Suppressor macrophage treated with lipopolysaccharide for 4 hours (primary cell): Measurements from ENCODE around the gene SNAPC2.
"Not testable (repeated sequence)": the region's sequence is repeated elsewhere in the genome, so short reads cannot be mapped to it uniquely, and the experiment has no call there.

ENCODE experiments used
- DNase-seq: peaks from one replicate; pipeline ENCODE4 v3.0.0-alpha.2; 2020

Gene SNAPC2

DNA sequence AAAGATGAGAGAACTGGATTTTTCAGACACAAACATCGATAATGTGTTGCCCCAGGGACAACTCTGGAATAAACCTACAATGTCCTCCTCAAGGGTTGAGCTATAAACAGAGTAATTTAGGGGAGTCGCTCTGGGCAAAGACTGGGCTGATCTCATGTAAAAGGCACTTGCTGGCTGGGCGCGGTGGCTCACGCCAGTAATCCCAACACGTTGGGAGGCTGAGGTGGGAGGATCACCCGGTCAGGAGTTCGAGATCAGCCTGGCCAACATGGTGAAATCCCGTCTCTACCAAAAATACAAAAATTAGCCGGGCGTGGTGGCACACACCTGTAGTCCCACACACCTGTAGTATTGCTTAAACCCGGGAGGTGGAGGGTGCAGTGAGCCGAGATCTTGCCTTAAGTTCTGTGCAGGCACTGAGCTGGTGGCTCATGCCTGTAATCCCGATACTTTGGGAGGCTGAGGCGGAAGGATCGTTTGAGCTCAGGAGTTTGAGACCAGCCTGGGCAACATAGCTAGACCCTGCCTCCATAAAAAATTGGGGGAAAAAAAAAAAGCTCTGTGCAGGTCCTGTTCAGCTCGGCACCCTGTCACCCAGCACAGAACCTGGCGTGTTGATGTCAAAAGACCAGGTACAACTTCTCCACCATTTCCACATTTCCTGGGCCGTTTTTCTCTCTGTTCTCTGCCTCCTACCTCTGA, 21.9 kb downstream of the SNAPC2 start:
- no peak for DNase-seq

DNA sequence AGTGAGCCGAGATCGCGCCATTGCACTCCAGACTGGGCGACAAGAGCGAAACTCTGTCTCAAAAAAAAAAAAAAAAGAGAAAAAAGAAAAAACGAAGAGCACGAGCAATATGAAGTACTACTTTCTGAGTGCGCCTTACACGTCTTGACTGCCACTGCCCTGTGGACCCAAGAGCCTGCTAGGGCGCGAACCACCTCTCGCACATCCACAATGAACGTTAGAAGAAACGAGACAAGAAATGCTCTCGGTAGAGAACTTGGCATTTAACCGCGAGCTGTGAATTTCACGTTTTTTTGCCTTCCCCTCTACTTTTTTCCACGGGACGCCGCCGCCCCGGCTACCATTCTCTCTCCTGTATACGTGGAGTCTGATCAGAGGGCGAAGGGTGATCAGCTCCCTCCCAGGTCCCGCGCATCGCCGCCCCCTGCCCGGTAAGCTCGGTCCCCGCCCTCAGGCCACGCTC, 22.9 kb downstream of the SNAPC2 start:
- peak; percentile 16 for DNase-seq

DNA sequence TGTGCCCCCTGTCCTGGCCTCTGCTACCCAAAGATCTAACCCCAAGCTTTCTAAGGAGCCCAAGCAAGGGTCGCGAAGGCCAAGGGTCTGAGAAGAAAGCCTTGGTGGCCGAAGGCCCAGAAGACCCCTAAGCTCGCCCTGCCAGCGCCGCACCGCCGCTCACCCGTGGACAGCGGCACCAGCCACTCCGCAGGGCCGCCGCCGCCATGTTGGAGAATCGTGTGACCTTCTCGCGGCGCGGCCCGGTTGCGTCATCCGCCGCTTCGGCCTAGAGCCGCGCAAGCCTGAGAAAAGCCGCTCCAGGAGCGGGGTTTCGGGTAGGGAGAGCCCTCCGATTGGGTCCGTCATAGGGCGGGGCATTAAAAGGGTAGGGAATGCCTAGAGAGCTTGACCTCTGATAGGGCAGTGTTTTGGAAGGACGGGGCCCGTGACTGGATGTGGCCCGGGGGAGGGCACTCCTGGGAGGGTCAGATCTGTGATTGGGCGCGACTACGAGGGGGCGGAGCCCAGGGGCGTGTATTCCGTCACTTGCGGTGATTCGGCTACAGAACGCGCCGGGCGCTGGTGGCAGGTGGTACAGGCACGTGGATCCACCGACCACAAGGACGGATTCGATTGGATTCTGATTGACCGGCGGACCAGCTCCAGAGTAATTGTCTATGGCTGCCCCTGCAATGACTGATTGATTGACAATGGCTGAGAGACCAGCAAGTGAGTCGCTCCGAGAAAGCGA, 23.5 kb downstream of the SNAPC2 start, which contains the start of gene TIMM44:
TSS of gene TIMM44 (minus strand) at position 223 of the 733 bp plus-strand sequence. CDS start at position 208, 15 bp downstream.
- peak; percentile 100 for DNase-seq

- DNase-seq, result peak; percentile 93
These were observed 24.1 kb downstream of the SNAPC2 start for GRCh38 chr19:7944177-7944761.

DNA sequence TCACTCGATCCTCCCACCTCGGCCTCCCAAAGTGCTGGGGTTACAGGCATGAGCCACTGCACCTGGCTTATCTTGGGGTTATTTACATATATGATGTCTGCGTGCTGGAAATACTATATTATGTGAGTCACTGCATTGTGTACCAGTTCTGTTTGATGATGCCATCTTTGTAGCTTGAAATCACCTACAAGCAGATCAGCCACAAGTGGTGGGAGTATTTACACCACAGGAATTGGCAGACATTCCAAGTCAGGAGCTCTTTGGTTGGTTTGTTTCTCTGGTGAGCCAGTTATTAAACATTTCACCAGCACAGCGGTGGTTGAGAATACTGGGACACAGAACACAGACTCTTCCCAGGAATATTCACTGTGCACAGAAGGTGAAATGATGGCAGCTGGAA, 27.8 kb downstream of the SNAPC2 start:
- no peak for DNase-seq

DNA sequence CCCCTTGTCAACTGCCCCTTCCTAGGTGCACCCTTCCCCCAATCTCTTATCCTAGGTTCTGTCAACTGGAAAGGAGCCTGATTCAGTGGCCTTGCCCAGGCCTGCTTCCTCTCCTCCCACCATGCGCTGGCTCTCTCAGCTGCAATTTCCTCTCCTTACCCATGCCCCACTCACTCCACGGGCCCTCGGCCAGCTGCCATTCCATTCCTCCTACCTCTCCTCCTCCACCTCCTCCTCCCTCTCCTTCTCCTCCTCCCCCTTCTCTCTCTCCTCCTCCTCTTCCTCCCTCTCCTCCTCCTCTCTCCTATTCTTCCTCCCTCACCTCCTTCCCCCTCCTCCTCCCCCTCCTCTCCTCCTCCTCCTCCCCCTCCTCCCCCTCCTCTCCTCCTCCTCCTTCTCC, 32.9 kb downstream of the SNAPC2 start:
- DNase-seq, result no peak

- DNase-seq, result no peak
These were observed 33.4 kb downstream of the SNAPC2 start for GRCh38 chr19:7953576-7953975.

DNA sequence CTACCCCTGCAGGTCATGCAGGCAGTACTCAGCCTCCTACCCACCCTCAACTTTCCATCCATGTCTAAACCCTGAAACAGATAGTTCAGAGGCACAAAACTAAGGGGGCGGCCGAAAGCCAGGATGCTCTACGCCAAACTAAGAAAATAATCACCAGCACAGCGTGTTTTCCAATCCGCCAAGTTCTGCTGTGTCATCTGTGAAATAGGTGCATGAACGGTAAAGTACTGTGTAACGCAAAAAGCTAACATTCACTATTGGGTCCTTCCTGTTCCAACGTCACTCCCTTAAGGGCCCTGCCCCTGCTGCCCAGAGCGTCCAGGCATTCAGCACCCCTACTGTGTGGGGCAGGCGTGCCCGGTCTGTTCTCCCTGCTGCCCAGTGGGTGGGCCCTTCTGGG, 35.6 kb downstream of the SNAPC2 start:
- DNase-seq, result no peak

GRCh38 chr19:7959211-7959610, 39.1 kb downstream of the SNAPC2 start:
- DNase-seq, result no peak

DNA sequence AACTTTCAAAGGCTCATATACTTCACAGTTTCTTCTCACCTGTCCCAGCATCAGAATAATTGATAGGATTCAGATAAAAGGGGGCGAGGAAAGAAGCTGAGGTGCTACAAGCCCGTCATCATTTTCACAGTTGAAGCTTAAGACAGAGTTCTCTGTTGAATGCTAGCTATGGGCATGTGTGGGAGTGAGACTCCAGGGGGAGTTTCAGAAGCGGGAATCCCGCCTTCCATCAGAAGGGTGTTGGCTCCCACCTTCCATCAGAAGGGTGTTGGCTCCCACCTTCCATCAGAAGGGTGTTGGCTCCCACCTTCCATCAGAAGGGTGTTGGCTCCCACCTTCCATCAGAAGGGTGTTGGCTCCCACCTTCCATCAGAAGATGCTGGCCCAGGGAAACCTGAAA, 40.9 kb downstream of the SNAPC2 start:
- DNase-seq, result not testable (repeated sequence)

DNA sequence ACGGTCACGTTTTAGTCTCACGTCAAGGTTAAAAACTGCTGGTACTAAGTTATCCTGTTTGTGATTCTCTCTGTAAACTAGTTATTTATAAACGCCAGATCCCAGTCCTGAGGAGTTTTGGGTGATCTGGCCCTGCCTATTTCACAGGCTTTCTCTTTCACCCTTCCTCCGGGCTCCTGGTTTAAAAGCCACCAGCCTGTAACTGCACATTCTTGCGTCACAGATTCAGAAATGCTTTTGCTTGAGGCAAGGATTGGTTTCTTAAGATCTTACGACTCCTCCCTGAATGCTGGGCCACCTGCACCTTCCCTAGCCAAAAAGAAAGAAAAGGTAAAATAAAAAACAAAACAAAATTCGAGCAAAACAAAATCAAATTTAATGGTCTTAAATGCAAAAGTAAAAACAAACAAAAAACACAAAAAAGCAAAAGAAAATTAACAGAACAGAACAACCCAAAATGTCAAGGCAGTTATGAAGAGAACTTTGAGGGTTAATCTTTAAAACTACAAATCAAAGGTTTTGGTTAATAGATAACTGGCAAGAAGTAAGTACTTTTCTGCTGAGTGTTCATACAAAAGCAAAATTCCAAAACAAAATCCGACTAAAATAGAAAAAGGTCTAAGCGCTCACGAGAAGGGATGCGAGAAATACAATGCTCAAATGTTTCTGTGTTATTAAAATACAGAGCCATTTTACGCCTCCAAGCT, 41.9 kb downstream of the SNAPC2 start:
- no peak for DNase-seq

- DNase-seq, result no peak
These were observed 42.6 kb downstream of the SNAPC2 start for GRCh38 chr19:7962644-7963268.

GRCh38 chr19:7963566-7963965, 43.4 kb downstream of the SNAPC2 start:
- no peak for DNase-seq

GRCh38 chr19:7965259-7965841, 45.2 kb downstream of the SNAPC2 start:
- DNase-seq, result no peak

GRCh38 chr19:7965921-7966665, 46.0 kb downstream of the SNAPC2 start:
- no peak for DNase-seq

- no peak for DNase-seq
These were observed 48.1 kb downstream of the SNAPC2 start for GRCh38 chr19:7968008-7968795.

- DNase-seq, result no peak
These were observed 48.8 kb downstream of the SNAPC2 start for GRCh38 chr19:7968796-7969554.

- DNase-seq, result no peak
These were observed 49.4 kb downstream of the SNAPC2 start for GRCh38 chr19:7969555-7969939.

GRCh38 chr19:7970716-7971448, 50.7 kb downstream of the SNAPC2 start:
- DNase-seq, result peak; percentile 59
